Lung (tissue), 12 donors: ENCODE data around the gene IL1RN. TPM values are rescaled to one million over a fixed set of nuclear protein-coding genes. Genes with fewer than 3 reads are reported as not detected.
"Not testable (repeated sequence)": the region's sequence is repeated elsewhere in the genome, so short reads cannot be mapped to it uniquely, and the experiment has no call there.

Experiments
- ATAC-seq: fragments of 200-7000 bp; cut with Tn5 transposase; one replicate; pipeline ENCODE4 v1.9.1; 2020; ENCODE audit warnings: moderate number of reproducible peaks; ENCODE audit not compliant: insufficient read depth, low FRiP score
- DNase-seq, 3 donors: peaks; one replicate each; pipeline ENCODE4 v3.0.0-alpha.2; 2013 to 2017
- H3K27ac ChIP-seq, 2 donors: one replicate each; pipeline ENCODE4 v1.5.1; 2013; ENCODE audit warnings: mild to moderate bottlenecking in 2 of 2, moderate library complexity in 2 of 2, control low read depth in 1 of 2, inconsistent platforms in 1 of 2, low read depth in 1 of 2, low read length in 1 of 2
- H3K27me3 ChIP-seq, 3 donors: one replicate each; pipeline ENCODE4 v1.5.1; 2013; ENCODE audit warnings: low read length in 2 of 3; ENCODE audit not compliant: control insufficient read depth in 3 of 3, insufficient read depth in 3 of 3
- H3K36me3 ChIP-seq, 4 donors: one replicate each; pipeline ENCODE4 v1.5.1; 2013; ENCODE audit warnings: low read length in 4 of 4, mild to moderate bottlenecking in 1 of 4, moderate library complexity in 1 of 4; ENCODE audit not compliant: control insufficient read depth in 4 of 4, insufficient read depth in 4 of 4
- H3K4me1 ChIP-seq, 5 donors: one replicate each; pipeline ENCODE4 v1.5.1; 2013; ENCODE audit warnings: low read length in 5 of 5, mild to moderate bottlenecking in 2 of 5, moderate library complexity in 1 of 5; ENCODE audit not compliant: control insufficient read depth in 5 of 5, insufficient read depth in 5 of 5
- H3K4me3 ChIP-seq: one replicate; pipeline ENCODE4 v1.5.1; 2013; ENCODE audit warnings: mild to moderate bottlenecking, control low read depth, moderate library complexity
- H3K9ac ChIP-seq, 2 donors: one replicate each; pipeline ENCODE4 v1.5.1; 2013; ENCODE audit warnings: low read length in 2 of 2, control low read depth in 1 of 2; ENCODE audit not compliant: insufficient read depth in 1 of 2
- H3K9me3 ChIP-seq, 4 donors: one replicate each; pipeline ENCODE4 v1.5.1; 2013; ENCODE audit warnings: low read length in 3 of 4, mild to moderate bottlenecking in 1 of 4, moderate library complexity in 1 of 4; ENCODE audit not compliant: control insufficient read depth in 4 of 4, insufficient read depth in 3 of 4
- CTCF ChIP-seq: IDR thresholded peaks from 2 replicates; pipeline ENCODE4 v1.5.1; 2012; ENCODE audit warnings: mild to moderate bottlenecking; ENCODE audit errors: control extremely low read depth, extremely low read depth
- WGBS, 2 donors: extraction: QIAGEN DNeasy Blood & Tissue Kit; methylation state at CpG; one replicate each; pipeline ENCODE4 v1.1.7; 2013; 5-methylcytosine and 5-hydroxymethylcytosine counted together
- polyA plus RNA-seq, 2 donors: library from polyadenylated mRNA; stranded (reverse); fragments of 200-250 nt; gene quantifications; one replicate each; pipeline ENCODE4 v1.2.1, GENCODE V29; 2013
- total RNA-seq, 2 donors: library from RNA; depleted of rRNA in 1 of 2; stranded (reverse); fragments of >200 nt in 1 of 2; gene quantifications; one replicate each; pipeline ENCODE4 v1.2.1, GENCODE V29; 2014 to 2021
- donor health status: control.
- donor health status: control.
- donor health status: Bipolar disorder and iron deficiency.
- donor health status: healthy.
- donor health status: DM: yes; HTN: yes; CAD: no.

IL1RN gene
- total and polyA plus RNA-seq, 4 donors = 9.6 to 850 (median 16.7) TPM

GRCh38 chr2:113092864-113093612, 34.4 kb upstream of the IL1RN start:
- no peak for ATAC-seq
- Histone ChIP-seq H3K9me3 (no peaks in the 10 kb centered on the region), H3K27me3 (no peaks in the 10 kb centered on the region), H3K9ac (no peak overlapping the region), H3K4me3 (no peak overlapping the region), H3K4me1 (peaks cover 0 to 2% (median 0%) of the 10 kb centered on the region in 5 donors), H3K36me3 (no peaks in the 10 kb centered on the region), H3K27ac (no peak overlapping the region)
- DNase-seq = no peak
- WGBS, 2 donors = 87 to 88% methylated on average over 5 of the region's 5 CpGs
- no peak for TF ChIP-seq CTCF

- TF ChIP-seq CTCF = no peak
- H3K9ac ChIP-seq = no peak overlapping the region
- no peaks in the 10 kb centered on the region for H3K27me3 ChIP-seq
- 58 to 64% methylated on average over 2 of the region's 2 CpGs for WGBS, 2 donors
- H3K4me1 ChIP-seq = peaks cover 0 to 2% (median 0%) of the 10 kb centered on the region in 5 donors
- H3K9me3 ChIP-seq = no peaks in the 10 kb centered on the region
- ATAC-seq (no peak), DNase-seq (no peak)
- H3K36me3 ChIP-seq = no peaks in the 10 kb centered on the region
- H3K27ac ChIP-seq = no peak overlapping the region
- H3K4me3 ChIP-seq = no peak overlapping the region
Measured at GRCh38 chr2:113093613-113093977, 33.8 kb upstream of the IL1RN start.

GRCh38 chr2:113096306-113096705, 31.1 kb upstream of the IL1RN start:
- not testable (repeated sequence) for H3K4me1 ChIP-seq, H3K9ac ChIP-seq, ATAC-seq, DNase-seq, H3K4me3 ChIP-seq, H3K9me3 ChIP-seq, H3K27ac ChIP-seq, H3K36me3 ChIP-seq, H3K27me3 ChIP-seq
- 89 to 99% methylated on average over 8 to 14 of the region's 14 CpGs for WGBS, 2 donors

- WGBS, 2 donors = 45 to 97% methylated on average over 2 of the region's 2 CpGs
- not testable (repeated sequence) for ATAC-seq
Measured at GRCh38 chr2:113096842-113097618, 30.4 kb upstream of the IL1RN start.

More at GRCh38 chr2:113096842-113097618, 30.4 kb upstream of the IL1RN start:
- not testable (repeated sequence) for DNase-seq, H3K9ac ChIP-seq, H3K27ac ChIP-seq, H3K27me3 ChIP-seq, H3K4me1 ChIP-seq, H3K36me3 ChIP-seq, H3K9me3 ChIP-seq, H3K4me3 ChIP-seq
